Osteocyte (in vitro differentiated cells): ENCODE measurements around the gene POLN. TPM values are rescaled to one million over a fixed set of nuclear protein-coding genes. Genes with fewer than 3 reads are reported as not detected.

ENCODE experiments used
- DNase-seq: peaks from one replicate; pipeline ENCODE4 v3.0.0; 2021; ENCODE audit warnings: mixed read lengths; ENCODE audit not compliant: unreplicated experiment; ENCODE audit errors: extremely low spot score
- H3K27ac Mint-ChIP-seq: one replicate; pipeline ENCODE4 v1.8.0; 2021; ENCODE audit warnings: mild to moderate bottlenecking, mixed read lengths; ENCODE audit not compliant: unreplicated experiment
- H3K27me3 Mint-ChIP-seq: one replicate; pipeline ENCODE4 v1.8.0; 2021; ENCODE audit warnings: mixed read lengths; ENCODE audit not compliant: unreplicated experiment
- H3K36me3 Mint-ChIP-seq: one replicate; pipeline ENCODE4 v1.8.0; 2021; ENCODE audit warnings: mixed read lengths; ENCODE audit not compliant: unreplicated experiment
- H3K4me1 Mint-ChIP-seq: one replicate; pipeline ENCODE4 v1.8.0; 2021; ENCODE audit warnings: mixed read lengths; ENCODE audit not compliant: unreplicated experiment
- H3K4me3 Mint-ChIP-seq: one replicate; pipeline ENCODE4 v1.8.0; 2021; ENCODE audit warnings: mild to moderate bottlenecking, moderate library complexity, mixed read lengths; ENCODE audit not compliant: unreplicated experiment
- H3K9me3 Mint-ChIP-seq: one replicate; pipeline ENCODE4 v1.8.0; 2021; ENCODE audit warnings: mixed read lengths; ENCODE audit not compliant: unreplicated experiment
- CTCF ChIP-seq: fragments of 200-600 bp; sonication (generic); IDR thresholded peaks from 2 replicates; pipeline ENCODE4 v1.5.0; 2021; ENCODE audit warnings: antibody characterized with exemption, mild to moderate bottlenecking, moderate library complexity
- total RNA-seq: library from RNA; stranded (reverse); gene quantifications from 2 replicates; pipeline ENCODE4 v1.2.1, GENCODE V29; 2021

Gene POLN
- total RNA-seq, 1 donor from 2014 or later, result 4.2 TPM

GRCh38 chr4:2077537-2078460 is 164.1 kb downstream of the POLN start:
- TF ChIP-seq CTCF, result no peak
- H3K4me3 Mint-ChIP-seq, result no peak overlapping the region
- no peaks in the 10 kb centered on the region for H3K9me3 Mint-ChIP-seq
- H3K27me3 Mint-ChIP-seq, result no peaks in the 10 kb centered on the region
- no peak for DNase-seq
- H3K27ac Mint-ChIP-seq, result no peak overlapping the region
- H3K36me3 Mint-ChIP-seq, result no peaks in the 10 kb centered on the region
- H3K4me1 Mint-ChIP-seq, result no peaks in the 10 kb centered on the region

- no peaks in the 10 kb centered on the region for H3K27me3 Mint-ChIP-seq
- TF ChIP-seq CTCF, result no peak
- H3K4me1 Mint-ChIP-seq, result no peaks in the 10 kb centered on the region
- H3K36me3 Mint-ChIP-seq, result no peaks in the 10 kb centered on the region
- H3K27ac Mint-ChIP-seq, result no peak overlapping the region
- no peak overlapping the region for H3K4me3 Mint-ChIP-seq
- no peak for DNase-seq
- H3K9me3 Mint-ChIP-seq, result no peaks in the 10 kb centered on the region
These were observed 164.9 kb downstream of the POLN start for GRCh38 chr4:2076908-2077536.

- DNase-seq, result peak; percentile 83
These were observed 165.7 kb downstream of the POLN start for GRCh38 chr4:2075987-2076907.

GRCh38 chr4:2075171-2075986 is 166.5 kb downstream of the POLN start:
- Mint-ChIP-seq H3K4me1 (peaks cover 8% of the 10 kb centered on the region), H3K36me3 (no peaks in the 10 kb centered on the region), H3K27ac (no peak overlapping the region), H3K4me3 (no peak overlapping the region), H3K27me3 (no peaks in the 10 kb centered on the region), H3K9me3 (no peaks in the 10 kb centered on the region)
- DNase-seq, result no peak
- TF ChIP-seq CTCF, result no peak

More at GRCh38 chr4:2075987-2076907, 165.7 kb downstream of the POLN start:
- no peak overlapping the region for H3K27ac Mint-ChIP-seq
- H3K9me3 Mint-ChIP-seq, result no peaks in the 10 kb centered on the region
- no peak for TF ChIP-seq CTCF
- no peaks in the 10 kb centered on the region for H3K36me3 Mint-ChIP-seq
- peaks cover 7% of the 10 kb centered on the region for H3K4me1 Mint-ChIP-seq
- no peaks in the 10 kb centered on the region for H3K27me3 Mint-ChIP-seq
- no peak overlapping the region for H3K4me3 Mint-ChIP-seq
